GM23338 (cell line): ENCODE results near the gene SLC44A4. TPM values are rescaled to one million over a fixed set of nuclear protein-coding genes. Genes with fewer than 3 reads are reported as not detected.

ENCODE experiments used
- ATAC-seq: fragments of 200-7000 bp; cut with Tn5 transposase; 3 replicates; pipeline ENCODE4 v1.9.1; 2020
- DNase-seq: peaks from one replicate; pipeline ENCODE4 v3.0.0-alpha.2; 2015; ENCODE audit warnings: low spot score
- H2AFZ ChIP-seq: fragments of 200-600 bp; sonication (generic); 2 replicates; pipeline ENCODE4 v1.8.0; 2016; ENCODE audit warnings: antibody characterized with exemption, mild to moderate bottlenecking, moderate library complexity
- H3F3A ChIP-seq: fragments of 200-600 bp; sonication (generic); replicated peaks from 2 replicates; pipeline ENCODE4 v1.8.0; 2017; ENCODE audit warnings: antibody characterized with exemption, mixed run types, low read depth
- H3K27ac ChIP-seq: fragments of 200-600 bp; sonication (generic); 2 replicates; pipeline ENCODE4 v1.6.1; 2016; ENCODE audit warnings: low read depth
- H3K27me3 ChIP-seq: fragments of 200-600 bp; sonication (generic); 2 replicates; pipeline ENCODE4 v1.8.0; 2016; ENCODE audit warnings: mild to moderate bottlenecking, mixed run types, moderate library complexity; ENCODE audit not compliant: insufficient read depth
- H3K36me3 ChIP-seq: fragments of 200-600 bp; sonication (generic); 2 replicates; pipeline ENCODE4 v1.8.0; 2016; ENCODE audit warnings: mild to moderate bottlenecking; ENCODE audit not compliant: insufficient read depth
- H3K4me1 ChIP-seq: fragments of 200-600 bp; sonication (generic); 2 replicates; pipeline ENCODE4 v1.8.0; 2016; ENCODE audit warnings: mild to moderate bottlenecking, moderate library complexity; ENCODE audit not compliant: insufficient read depth
- H3K4me2 ChIP-seq: fragments of 200-600 bp; sonication (generic); 2 replicates; pipeline ENCODE4 v1.7.1; 2017; ENCODE audit warnings: mixed run types
- H3K4me3 ChIP-seq: fragments of 200-600 bp; sonication (generic); 2 replicates; pipeline ENCODE4 v1.6.1; 2016; ENCODE audit warnings: mixed run types
- H3K79me2 ChIP-seq: fragments of 200-600 bp; sonication (generic); replicated peaks from 2 replicates; pipeline ENCODE4 v1.8.0; 2017; ENCODE audit warnings: mild to moderate bottlenecking; ENCODE audit not compliant: insufficient read depth
- H3K9me2 ChIP-seq: fragments of 200-600 bp; sonication (generic); 2 replicates; pipeline ENCODE4 v1.8.0; 2017; ENCODE audit not compliant: insufficient read depth
- H4K20me1 ChIP-seq: fragments of 200-600 bp; sonication (generic); replicated peaks from 2 replicates; pipeline ENCODE4 v1.8.0; 2017; ENCODE audit warnings: mild to moderate bottlenecking; ENCODE audit not compliant: insufficient read depth
- H3K27ac Mint-ChIP-seq: 2 replicates; pipeline ENCODE4 v1.8.0; 2020; ENCODE audit warnings: inconsistent platforms, mild to moderate bottlenecking, moderate library complexity, mixed read lengths
- H3K27me3 Mint-ChIP-seq: 3 replicates; pipeline ENCODE4 v1.8.0; 2022; ENCODE audit warnings: low read depth, mild to moderate bottlenecking, moderate library complexity, mixed read lengths, inconsistent platforms; ENCODE audit not compliant: insufficient read depth, poor library complexity
- H3K36me3 Mint-ChIP-seq: 3 replicates; pipeline ENCODE4 v1.8.0; 2021; ENCODE audit warnings: low read depth, mild to moderate bottlenecking, inconsistent platforms, moderate library complexity, mixed read lengths
- H3K4me1 Mint-ChIP-seq: 3 replicates; pipeline ENCODE4 v1.8.0; 2020; ENCODE audit warnings: mild to moderate bottlenecking, inconsistent platforms, mixed read lengths
- H3K4me3 Mint-ChIP-seq: 3 replicates; pipeline ENCODE4 v1.8.0; 2021; ENCODE audit warnings: moderate library complexity, mild to moderate bottlenecking, inconsistent platforms, mixed read lengths
- H3K9me3 Mint-ChIP-seq: 3 replicates; pipeline ENCODE4 v1.8.0; 2020; ENCODE audit warnings: moderate library complexity, mild to moderate bottlenecking, inconsistent platforms, mixed read lengths
- CREB1 ChIP-seq: fragments of 250-450 bp; sonication (Bioruptor Pico); IDR thresholded peaks from 2 replicates; pipeline ENCODE4 v1.5.0; 2020; ENCODE audit warnings: low read depth, mild to moderate bottlenecking, moderate library complexity
- EZH2 ChIP-seq: fragments of 200-600 bp; sonication (generic); IDR thresholded peaks from one replicate; pipeline ENCODE4 v1.8.0; 2017; ENCODE audit warnings: antibody characterized with exemption, mild to moderate bottlenecking, low read depth; ENCODE audit not compliant: unreplicated experiment
- EZH2phosphoT487 ChIP-seq: fragments of 200-600 bp; sonication (generic); IDR thresholded peaks from one replicate; pipeline ENCODE4 v1.8.1; 2018; ENCODE audit warnings: antibody characterized with exemption; ENCODE audit not compliant: unreplicated experiment
- NANOG ChIP-seq: IDR thresholded peaks from 2 replicates; pipeline ENCODE4 v1.6.1; 2016; ENCODE audit warnings: antibody characterized with exemption, borderline replicate concordance
- POLR2AphosphoS5 ChIP-seq: IDR thresholded peaks from 2 replicates; pipeline ENCODE4 v1.6.1; 2016; ENCODE audit warnings: antibody characterized with exemption, low read depth
- STAT1 ChIP-seq: IDR thresholded peaks from one replicate; pipeline ENCODE4 v1.6.1; 2016; ENCODE audit warnings: antibody characterized with exemption; ENCODE audit not compliant: unreplicated experiment
- ZNF114 ChIP-seq: fragments of 250-450 bp; sonication (Bioruptor Pico); IDR thresholded peaks from 2 replicates; pipeline ENCODE4 v1.5.0; 2020; ENCODE audit warnings: mild to moderate bottlenecking, moderate library complexity
- ZNF331 ChIP-seq: fragments of 250-450 bp; sonication (Bioruptor Pico); IDR thresholded peaks from 2 replicates; pipeline ENCODE4 v1.5.0; 2020; ENCODE audit warnings: low read depth, mild to moderate bottlenecking, moderate library complexity
- polyA plus RNA-seq: library from polyadenylated mRNA; unstranded; fragments of >200 nt; fragmentation: Nextera tagmentation; extraction: Ambion mirVana; gene quantifications from 2 replicates; pipeline ENCODE4 v1.2.1, GENCODE V29; 2016
- total RNA-seq: library from RNA; depleted of rRNA; stranded (reverse); fragments of >200 nt; shearing (Covaris generic); gene quantifications from 2 replicates; pipeline ENCODE4 v1.2.3, GENCODE V29; 2014
- TF ChIP-seq, protein P1 (sequence below): IDR thresholded peaks from one replicate; pipeline ENCODE4 v1.6.1; 2018; ENCODE audit warnings: antibody characterized with exemption; ENCODE audit not compliant: unreplicated experiment
- TF ChIP-seq, protein P2 (sequence below): fragments of 250-450 bp; sonication (Bioruptor Pico); IDR thresholded peaks from 2 replicates; pipeline ENCODE4 v1.5.0; 2020; ENCODE audit warnings: mild to moderate bottlenecking, moderate library complexity
- TF ChIP-seq, protein P3 (sequence below), 2 experiments: fragments of 200-600 bp in 1 of 2; sonication (generic) in 1 of 2; conservative IDR thresholded peaks; 2 replicates each; pipeline versions ENCODE4 v1.5.1 to v1.6.1; 2016 to 2017; ENCODE audit warnings: antibody characterized with exemption in 2 of 2, low read depth in 2 of 2, mild to moderate bottlenecking in 2 of 2, moderate library complexity in 1 of 2

Gene SLC44A4
- total and polyA plus RNA-seq, 2 experiments from 2014 or later, result 1.1 to 3.7 TPM

DNA sequence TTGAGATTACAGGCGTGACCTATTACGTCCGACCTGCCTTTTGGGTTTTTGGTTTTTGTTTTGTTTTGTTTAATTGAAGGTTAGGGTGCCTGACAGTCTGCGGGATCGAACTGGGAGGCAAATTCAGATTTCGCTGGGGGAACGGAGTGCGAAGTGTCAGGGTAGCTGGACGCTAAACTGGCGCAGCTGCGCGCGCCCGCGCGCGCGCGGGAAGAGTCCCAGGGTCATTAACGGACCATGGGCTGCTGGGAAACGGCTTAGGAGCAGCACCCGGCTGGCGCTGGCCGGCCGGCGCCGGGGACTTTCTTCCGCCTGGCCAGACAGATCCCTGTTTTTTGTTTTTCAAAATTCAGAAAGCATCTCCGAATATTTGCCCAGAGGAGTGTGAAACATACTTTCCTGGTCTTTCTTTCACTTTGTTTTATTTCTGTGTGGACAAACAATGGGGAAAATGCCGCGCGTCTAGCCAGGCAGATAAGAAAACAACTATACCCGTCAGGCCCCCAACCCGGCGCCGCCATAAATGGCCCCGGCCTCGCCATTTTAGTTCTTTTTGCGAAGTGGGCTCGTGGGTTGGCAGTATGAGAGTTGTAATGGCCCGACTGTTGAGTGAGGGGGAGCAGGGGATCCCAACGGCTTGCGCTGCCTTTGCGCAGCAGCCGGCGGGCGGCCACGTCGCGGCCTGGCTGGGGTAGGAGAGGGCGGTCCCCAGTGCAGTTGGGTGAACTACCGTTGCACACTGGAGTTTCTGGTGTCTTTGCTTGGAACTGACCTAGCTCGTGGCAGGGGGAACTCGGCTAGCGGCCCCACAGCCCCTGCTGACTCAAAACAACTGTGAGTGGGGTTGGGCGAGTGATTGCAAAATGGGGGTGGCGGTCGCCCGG is 44.2 kb downstream of the SLC44A4 start (continued):
- TF ChIP-seq STAT1 (no peak), EZH2phosphoT487 (no peak), EZH2 (no peak), POLR2AphosphoS5 (peak; percentile 96)
- TF ChIP-seq, protein P1, sequence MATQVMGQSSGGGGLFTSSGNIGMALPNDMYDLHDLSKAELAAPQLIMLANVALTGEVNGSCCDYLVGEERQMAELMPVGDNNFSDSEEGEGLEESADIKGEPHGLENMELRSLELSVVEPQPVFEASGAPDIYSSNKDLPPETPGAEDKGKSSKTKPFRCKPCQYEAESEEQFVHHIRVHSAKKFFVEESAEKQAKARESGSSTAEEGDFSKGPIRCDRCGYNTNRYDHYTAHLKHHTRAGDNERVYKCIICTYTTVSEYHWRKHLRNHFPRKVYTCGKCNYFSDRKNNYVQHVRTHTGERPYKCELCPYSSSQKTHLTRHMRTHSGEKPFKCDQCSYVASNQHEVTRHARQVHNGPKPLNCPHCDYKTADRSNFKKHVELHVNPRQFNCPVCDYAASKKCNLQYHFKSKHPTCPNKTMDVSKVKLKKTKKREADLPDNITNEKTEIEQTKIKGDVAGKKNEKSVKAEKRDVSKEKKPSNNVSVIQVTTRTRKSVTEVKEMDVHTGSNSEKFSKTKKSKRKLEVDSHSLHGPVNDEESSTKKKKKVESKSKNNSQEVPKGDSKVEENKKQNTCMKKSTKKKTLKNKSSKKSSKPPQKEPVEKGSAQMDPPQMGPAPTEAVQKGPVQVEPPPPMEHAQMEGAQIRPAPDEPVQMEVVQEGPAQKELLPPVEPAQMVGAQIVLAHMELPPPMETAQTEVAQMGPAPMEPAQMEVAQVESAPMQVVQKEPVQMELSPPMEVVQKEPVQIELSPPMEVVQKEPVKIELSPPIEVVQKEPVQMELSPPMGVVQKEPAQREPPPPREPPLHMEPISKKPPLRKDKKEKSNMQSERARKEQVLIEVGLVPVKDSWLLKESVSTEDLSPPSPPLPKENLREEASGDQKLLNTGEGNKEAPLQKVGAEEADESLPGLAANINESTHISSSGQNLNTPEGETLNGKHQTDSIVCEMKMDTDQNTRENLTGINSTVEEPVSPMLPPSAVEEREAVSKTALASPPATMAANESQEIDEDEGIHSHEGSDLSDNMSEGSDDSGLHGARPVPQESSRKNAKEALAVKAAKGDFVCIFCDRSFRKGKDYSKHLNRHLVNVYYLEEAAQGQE, result no peak

DNA sequence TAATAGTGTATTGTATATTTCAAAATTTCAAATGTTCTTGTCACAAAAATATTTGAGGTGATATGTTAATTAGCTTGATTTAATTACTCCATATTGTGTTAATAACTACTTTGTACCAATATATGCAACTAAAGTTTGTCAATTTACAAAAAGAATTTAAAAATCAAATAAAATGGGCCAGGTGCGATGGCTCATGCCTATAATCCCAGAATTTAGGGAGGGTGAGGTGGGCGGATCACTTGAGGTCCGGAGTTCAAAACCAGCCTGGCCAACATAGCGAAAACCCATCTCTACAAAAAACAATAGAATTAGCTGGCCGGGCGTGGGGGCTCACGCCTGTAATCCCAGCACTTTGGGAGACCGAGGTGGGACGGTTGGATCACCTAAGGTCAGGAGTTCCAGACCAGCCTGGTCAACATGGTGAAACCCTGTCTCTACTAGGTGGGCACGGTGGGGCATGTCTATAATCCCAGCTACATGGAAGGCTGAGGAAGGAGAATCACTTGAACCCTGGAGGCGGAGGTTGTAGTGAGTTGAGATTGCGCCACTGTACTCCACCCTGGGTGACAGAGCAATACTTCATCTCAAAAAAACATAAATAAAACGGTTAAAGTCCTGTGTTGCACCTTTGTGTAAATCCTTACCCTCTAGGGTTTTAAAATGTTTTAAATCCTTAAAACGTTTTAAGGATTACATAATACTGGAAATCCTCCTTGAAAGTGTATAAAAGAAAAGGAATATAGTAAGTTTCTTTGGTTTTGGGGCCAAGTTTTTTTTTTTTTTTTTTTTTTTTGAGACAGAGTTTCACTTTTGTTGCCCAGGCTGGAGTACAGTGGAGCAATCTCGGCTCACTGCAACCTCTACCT is 47.2 kb downstream of the SLC44A4 start:
- Histone ChIP-seq H3K79me2 (peaks cover 43% of the 10 kb centered on the region), H4K20me1 (peaks cover 10% of the 10 kb centered on the region), H3K4me1 (peaks cover 12% of the 10 kb centered on the region), H3K36me3 (peaks cover 8% of the 10 kb centered on the region), H3K4me2 (peak overlapping the region; percentile 76; the same call in 1 of the 2 replicates), H3K9me2 (no peaks in the 10 kb centered on the region), H2AFZ (no peak overlapping the region), H3F3A (peaks cover 26% of the 10 kb centered on the region), H3K27me3 (no peaks in the 10 kb centered on the region), H3K27ac (no peak overlapping the region), H3K4me3 (peak overlapping the region; percentile 59; the same call in 1 of the 2 replicates)
- Mint-ChIP-seq H3K27ac (no peak overlapping the region), H3K4me3 (peak overlapping the region; percentile 87), H3K36me3 (peaks cover 24% of the 10 kb centered on the region), H3K27me3 (peaks cover 27% of the 10 kb centered on the region), H3K4me1 (peaks cover 19% of the 10 kb centered on the region), H3K9me3 (peaks cover 14% of the 10 kb centered on the region; the same call in 2 of the 3 replicates)
- DNase-seq (no peak), ATAC-seq (no peak)
- no peak for TF ChIP-seq ZNF114 (CRISPR knock-in tag)
- no peak for TF ChIP-seq CREB1
- TF ChIP-seq STAT1, result no peak
- TF ChIP-seq, protein P2, sequence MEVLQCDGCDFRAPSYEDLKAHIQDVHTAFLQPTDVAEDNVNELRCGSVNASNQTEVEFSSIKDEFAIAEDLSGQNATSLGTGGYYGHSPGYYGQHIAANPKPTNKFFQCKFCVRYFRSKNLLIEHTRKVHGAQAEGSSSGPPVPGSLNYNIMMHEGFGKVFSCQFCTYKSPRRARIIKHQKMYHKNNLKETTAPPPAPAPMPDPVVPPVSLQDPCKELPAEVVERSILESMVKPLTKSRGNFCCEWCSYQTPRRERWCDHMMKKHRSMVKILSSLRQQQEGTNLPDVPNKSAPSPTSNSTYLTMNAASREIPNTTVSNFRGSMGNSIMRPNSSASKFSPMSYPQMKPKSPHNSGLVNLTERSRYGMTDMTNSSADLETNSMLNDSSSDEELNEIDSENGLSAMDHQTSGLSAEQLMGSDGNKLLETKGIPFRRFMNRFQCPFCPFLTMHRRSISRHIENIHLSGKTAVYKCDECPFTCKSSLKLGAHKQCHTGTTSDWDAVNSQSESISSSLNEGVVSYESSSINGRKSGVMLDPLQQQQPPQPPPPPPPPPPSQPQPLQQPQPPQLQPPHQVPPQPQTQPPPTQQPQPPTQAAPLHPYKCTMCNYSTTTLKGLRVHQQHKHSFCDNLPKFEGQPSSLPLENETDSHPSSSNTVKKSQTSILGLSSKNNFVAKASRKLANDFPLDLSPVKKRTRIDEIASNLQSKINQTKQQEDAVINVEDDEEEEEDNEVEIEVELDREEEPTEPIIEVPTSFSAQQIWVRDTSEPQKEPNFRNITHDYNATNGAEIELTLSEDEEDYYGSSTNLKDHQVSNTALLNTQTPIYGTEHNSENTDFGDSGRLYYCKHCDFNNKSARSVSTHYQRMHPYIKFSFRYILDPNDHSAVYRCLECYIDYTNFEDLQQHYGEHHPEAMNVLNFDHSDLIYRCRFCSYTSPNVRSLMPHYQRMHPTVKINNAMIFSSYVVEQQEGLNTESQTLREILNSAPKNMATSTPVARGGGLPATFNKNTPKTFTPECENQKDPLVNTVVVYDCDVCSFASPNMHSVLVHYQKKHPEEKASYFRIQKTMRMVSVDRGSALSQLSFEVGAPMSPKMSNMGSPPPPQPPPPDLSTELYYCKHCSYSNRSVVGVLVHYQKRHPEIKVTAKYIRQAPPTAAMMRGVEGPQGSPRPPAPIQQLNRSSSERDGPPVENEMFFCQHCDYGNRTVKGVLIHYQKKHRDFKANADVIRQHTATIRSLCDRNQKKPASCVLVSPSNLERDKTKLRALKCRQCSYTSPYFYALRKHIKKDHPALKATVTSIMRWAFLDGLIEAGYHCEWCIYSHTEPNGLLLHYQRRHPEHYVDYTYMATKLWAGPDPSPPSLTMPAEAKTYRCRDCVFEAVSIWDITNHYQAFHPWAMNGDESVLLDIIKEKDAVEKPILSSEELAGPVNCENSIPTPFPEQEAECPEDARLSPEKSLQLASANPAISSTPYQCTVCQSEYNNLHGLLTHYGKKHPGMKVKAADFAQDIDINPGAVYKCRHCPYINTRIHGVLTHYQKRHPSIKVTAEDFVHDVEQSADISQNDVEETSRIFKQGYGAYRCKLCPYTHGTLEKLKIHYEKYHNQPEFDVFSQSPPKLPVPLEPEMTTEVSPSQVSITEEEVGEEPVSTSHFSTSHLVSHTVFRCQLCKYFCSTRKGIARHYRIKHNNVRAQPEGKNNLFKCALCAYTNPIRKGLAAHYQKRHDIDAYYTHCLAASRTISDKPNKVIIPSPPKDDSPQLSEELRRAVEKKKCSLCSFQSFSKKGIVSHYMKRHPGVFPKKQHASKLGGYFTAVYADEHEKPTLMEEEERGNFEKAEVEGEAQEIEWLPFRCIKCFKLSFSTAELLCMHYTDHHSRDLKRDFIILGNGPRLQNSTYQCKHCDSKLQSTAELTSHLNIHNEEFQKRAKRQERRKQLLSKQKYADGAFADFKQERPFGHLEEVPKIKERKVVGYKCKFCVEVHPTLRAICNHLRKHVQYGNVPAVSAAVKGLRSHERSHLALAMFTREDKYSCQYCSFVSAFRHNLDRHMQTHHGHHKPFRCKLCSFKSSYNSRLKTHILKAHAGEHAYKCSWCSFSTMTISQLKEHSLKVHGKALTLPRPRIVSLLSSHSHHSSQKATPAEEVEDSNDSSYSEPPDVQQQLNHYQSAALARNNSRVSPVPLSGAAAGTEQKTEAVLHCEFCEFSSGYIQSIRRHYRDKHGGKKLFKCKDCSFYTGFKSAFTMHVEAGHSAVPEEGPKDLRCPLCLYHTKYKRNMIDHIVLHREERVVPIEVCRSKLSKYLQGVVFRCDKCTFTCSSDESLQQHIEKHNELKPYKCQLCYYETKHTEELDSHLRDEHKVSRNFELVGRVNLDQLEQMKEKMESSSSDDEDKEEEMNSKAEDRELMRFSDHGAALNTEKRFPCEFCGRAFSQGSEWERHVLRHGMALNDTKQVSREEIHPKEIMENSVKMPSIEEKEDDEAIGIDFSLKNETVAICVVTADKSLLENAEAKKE (CRISPR knock-in tag), result no peak
- no peak for TF ChIP-seq NANOG
- TF ChIP-seq ZNF331 (CRISPR knock-in tag), result no peak
- TF ChIP-seq, protein P3, sequence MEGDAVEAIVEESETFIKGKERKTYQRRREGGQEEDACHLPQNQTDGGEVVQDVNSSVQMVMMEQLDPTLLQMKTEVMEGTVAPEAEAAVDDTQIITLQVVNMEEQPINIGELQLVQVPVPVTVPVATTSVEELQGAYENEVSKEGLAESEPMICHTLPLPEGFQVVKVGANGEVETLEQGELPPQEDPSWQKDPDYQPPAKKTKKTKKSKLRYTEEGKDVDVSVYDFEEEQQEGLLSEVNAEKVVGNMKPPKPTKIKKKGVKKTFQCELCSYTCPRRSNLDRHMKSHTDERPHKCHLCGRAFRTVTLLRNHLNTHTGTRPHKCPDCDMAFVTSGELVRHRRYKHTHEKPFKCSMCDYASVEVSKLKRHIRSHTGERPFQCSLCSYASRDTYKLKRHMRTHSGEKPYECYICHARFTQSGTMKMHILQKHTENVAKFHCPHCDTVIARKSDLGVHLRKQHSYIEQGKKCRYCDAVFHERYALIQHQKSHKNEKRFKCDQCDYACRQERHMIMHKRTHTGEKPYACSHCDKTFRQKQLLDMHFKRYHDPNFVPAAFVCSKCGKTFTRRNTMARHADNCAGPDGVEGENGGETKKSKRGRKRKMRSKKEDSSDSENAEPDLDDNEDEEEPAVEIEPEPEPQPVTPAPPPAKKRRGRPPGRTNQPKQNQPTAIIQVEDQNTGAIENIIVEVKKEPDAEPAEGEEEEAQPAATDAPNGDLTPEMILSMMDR (conservative IDR thresholded peaks at IDR 0.05; ENCODE audit: low read depth in 2 of 2), result no peak
